CD4-positive, alpha-beta T cell treated with Interleukin-10 for 1 hour (primary cell): ENCODE results near the gene MMS22L.

Experiments used
- DNase-seq: peaks from one replicate; pipeline ENCODE4 v3.0.0-alpha.2; 2020

MMS22L gene

DNA sequence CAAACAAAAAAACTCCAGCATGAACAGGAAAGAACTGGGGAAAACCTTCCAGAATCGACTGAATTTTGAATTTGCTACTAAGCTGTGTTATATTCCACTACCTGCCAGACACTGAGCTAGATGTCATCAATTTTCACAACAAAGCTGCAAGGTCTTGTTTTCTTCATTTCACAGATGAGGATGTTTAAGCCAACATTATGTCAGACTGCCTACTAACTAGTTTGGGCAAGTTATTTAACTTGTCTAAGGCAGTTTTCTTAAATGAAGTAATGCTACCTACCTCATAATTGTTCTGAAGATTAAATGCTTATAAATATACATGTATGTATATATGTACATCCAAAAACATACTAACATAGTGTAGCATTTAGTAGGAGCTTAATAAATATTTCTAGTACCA lies 144.4 kb downstream of the MMS22L start:
- DNase-seq: no peak

DNA sequence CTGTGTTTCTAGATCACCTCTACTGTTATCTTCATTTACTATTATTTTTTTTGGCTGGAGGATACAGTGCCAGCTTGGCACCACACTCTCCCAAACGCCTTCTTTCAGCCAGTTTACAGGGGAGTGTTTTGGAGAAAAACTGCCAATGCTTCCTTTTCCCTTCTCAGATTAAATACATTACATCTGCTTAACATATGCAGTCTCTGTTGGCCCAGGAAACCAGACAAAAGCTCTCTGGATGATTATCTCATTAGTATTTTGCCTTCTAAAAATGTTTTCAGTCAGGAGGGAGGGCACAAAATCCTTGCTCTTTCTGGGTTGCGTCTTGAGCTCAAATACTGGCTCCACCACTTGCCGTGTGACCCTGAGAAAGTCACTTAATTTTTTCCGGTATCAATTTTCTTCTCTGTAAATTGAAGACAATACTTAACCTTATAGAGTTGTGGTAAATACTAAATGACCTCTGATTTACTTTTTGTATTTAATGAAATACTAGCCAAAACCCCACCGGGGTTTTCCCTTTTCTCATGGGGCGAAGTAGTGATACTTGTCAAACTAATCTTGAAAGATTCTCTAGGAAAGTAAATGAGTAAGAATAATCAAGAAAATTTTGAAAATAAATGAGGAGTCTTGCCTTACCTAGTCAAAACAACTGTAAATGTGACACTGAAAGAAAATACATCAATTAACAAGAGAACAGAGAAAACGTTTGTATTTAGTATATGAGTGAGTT lies 146.2 kb downstream of the MMS22L start:
- no peak for DNase-seq

DNA sequence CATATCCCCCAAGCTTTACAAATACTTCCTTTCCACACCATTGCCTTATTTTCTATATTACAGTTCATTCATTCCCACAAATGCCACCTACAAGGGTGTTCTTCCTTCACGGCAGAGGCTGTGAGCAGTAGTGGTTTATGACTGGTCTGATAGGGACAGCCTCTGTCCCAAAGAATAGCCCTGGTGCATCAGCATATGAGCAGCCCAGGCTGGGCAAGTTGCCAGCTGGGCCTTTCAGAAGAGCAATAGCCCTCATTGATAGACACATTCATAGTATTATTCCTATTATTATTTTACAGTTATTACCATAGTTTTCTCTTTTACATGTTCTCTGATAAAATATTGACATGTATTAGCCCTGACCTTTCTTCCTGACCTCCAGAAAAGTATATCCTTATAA lies 149.9 kb downstream of the MMS22L start:
- DNase-seq: no peak

DNA sequence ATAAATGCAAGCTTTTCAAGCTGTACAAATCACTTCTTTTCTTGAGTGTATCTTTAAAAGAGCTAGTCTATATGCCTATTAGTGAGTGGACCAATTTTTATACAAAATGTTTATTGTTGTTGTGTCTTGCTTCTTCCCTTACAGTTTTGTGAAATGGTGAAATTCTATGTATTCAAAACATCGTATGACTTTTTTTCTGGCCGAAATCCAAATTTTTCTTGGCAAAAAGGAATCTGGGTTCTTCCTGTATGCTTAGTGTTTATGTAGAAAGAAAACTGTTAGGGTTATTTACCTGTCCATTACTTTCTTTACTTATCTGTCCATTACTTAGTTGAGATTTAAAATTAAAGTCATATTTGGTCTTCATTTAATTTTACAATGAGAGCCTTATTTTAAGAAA lies 153.9 kb downstream of the MMS22L start:
- no peak for DNase-seq

DNA sequence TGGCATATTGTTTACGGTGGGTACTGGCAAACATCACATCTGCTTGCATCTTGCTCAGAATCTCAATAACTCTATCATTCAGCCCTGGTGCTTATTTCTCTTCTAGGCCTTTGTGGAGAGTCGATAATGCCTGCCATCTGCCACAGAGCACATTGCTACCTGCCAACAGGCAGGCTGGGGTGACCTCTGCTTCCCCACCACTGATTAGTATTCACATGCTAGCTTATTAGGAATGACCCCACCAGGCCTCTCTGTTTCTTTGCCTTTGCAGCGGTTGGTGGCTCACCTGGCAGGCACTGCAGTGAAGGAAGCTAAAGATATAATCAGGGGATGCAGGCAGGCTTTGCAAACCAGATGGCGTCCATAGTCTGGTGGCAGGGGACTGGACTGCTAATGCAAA lies 154.5 kb downstream of the MMS22L start:
- DNase-seq: no peak

DNA sequence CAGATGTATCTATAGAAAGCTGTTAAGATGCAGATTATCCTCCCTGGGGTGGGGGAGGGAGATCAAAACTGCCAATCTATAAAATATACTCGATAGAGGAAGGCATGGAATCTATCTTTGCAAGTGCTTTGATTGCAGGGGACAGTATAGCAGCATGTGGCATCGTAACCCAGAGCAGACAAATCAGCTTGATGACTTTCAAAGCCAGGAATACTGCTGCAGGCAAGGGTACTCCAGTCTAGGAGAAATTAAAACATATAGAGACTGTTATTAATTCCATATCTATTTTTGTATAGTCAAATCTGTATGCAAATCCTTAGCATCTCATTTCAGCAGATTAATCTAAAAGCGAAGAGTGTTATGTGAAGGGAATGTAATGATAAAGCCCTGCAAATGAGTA lies 159.4 kb downstream of the MMS22L start:
- no peak for DNase-seq

DNA sequence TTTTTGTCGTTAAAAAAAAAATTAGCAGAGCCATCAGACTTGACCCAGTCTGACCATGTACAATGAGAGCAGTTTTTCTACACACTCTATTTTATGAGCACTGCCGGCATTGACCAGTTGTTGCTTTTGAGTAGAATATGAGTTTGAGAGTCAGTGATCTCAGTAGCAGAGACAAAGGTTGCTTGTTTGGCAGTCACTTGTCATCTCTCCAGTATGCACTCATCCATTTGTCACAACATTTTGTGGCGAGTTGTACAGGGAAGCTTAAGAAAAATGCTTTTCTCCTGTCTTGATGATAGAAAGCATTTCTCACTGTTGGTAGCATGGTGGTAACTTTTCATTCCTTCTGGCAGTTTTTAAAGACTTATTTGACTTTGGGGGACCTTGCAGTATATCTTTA lies 159.9 kb downstream of the MMS22L start:
- DNase-seq: no peak

DNA sequence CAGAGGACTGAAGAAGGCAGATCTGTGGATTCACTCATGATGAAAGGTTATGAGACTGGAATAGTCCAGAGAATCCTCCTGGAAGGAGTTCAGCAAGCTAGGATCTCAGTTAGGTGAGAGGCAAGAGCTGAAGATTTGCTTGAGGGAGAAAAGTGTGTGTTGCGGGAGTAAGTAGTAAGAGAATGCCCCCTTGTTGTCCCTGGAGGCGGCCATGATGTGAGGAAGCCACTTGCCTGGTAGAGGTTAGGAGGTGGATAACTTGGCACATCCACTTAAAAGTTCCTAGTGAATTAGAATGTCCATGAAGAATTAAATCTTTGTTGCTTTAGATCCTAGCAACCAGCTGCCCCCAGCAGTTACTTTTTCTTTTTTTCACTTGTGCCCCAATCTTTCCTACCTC lies 162.5 kb downstream of the MMS22L start:
- DNase-seq: no peak

DNA sequence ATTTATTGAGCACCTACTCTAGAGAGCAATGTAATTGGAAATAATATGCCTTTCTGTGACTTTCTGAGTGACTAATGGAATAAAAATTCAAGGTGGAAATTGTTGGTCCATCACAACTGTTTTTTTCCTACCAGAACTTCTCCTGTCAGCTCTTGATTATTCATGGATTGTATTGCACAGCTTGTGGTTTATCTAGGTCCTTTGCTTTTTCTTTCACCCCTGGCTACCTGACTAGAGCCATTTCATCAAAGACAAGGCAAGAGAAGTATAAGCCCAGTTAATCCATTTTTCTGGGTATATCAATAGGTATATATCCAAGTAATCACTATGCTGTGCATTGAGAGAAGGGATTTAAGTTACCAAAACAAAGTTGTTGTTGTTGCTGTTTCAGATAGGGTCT lies 168.4 kb downstream of the MMS22L start:
- DNase-seq: no peak

DNA sequence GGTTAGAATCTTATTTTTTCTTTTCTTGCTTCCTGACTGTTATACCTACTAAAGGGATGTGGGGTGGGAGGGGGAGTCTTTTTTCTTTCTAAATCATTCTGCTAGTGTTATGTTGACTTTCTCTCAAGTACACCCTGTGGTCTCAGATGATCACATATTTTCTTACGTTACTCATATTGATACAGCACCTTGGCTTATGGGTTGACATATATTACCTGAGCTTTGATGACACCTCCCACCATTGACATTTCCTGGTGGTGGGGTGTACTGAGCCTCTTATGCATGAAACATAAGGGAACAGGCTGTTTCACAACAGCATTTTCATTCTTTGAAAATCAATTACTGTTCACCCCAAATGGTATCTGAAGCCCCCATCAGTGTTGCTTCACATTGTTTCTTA lies 169.8 kb downstream of the MMS22L start:
- no peak for DNase-seq

DNA sequence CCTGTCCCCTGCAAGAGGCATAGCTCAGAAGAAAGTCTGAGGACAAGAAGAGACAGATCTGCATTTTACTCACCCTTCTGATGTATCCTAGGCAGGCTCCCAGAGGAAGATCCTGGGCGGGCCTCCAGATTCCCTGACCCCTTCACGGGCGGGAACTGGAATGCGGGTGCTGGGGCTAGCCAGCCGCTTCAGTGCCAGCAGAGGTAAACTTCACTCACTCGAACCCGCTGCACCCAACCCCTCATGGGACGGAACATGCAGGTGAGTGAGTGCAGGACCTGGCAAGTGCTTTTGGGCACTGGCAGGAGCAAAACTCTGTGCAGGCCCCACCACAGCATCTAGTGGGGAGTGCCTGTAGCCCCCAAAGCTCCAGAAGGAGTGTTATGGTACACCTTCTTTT lies 171.8 kb downstream of the MMS22L start:
- no peak for DNase-seq

DNA sequence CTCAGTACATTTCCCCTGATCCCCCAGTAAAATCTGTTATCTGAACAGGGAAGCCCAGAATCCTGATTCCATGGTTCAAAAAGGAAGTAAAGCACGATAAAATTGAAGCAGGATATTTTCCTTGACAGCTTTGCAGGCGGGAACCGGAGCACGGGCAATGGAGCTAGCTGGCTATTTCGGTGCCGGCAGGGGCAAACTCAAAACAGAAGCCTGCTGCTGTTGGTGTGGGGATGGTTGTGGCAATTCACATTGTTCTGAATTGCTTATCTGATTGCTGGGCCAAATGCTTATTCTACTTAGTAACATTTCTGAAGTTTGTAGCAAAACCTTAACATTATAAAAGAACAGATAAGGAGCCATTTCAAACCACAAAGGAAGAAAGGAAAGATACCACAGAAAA lies 172.4 kb downstream of the MMS22L start:
- no peak for DNase-seq

DNA sequence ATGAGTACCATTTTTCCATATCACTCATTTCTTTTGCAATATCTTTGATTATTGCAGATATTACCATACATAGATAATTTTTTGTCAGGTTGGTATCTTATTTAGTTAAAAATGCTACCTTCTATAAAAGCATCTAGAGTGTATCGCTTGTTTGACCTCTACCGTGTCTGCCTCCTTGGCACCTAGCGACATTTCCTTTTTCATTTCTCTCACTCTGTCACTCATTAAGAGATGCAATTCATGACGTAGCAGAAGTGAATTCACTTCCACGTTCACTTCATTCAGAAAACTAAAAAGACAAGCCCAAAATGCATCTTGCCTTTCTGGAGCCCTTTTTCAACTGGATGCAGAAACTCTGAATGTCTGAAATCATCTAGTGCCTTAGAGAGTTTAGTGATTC lies 172.9 kb downstream of the MMS22L start:
- no peak for DNase-seq

DNA sequence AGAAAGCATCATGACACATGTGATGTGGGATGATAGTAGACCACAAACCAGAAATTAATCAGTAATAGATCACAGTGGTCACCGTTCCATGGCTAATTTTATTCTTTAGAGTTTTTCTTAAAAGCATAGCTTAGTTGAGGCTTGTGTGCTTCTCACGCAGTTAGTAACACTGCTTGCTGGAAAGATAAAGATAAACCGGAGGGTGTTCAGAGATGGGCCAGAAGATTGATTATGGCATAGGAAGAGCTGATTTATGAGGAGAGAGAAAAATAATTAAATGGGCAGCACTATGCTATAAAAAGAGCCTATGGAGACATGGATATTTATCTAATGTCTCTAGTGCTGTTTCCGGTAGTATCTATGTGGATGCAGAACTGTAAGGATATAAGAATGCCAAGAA lies 173.6 kb downstream of the MMS22L start:
- DNase-seq: no peak

DNA sequence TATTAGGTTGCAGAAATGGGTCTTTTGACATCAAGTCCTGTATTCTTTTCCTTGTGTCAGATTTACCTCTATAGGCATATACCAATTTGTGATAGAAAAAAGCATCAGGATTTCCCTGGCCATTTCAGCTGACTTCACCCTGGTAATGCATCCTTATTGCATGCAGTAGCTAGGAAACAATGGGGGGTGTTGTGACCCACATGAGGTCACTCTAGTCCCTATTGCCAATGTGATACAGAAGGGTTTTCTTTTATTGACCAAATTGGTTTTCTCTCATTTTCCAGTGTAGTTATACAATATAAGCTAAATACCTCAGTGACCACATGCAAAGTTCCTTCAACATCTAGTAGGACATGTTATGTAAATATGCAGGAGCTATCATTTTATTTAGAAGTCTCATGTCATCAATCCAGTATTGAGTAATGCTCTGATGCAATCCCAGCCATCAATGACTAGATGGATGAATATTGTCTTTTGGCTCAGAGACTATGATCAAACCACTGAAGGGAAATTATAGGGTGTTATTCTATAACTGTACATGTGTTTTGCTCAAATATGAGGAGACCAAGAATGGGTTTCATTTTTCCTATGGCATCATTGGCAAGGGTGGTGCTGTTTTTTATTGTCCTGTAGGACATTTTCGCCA lies 180.7 kb downstream of the MMS22L start:
- DNase-seq: no peak

DNA sequence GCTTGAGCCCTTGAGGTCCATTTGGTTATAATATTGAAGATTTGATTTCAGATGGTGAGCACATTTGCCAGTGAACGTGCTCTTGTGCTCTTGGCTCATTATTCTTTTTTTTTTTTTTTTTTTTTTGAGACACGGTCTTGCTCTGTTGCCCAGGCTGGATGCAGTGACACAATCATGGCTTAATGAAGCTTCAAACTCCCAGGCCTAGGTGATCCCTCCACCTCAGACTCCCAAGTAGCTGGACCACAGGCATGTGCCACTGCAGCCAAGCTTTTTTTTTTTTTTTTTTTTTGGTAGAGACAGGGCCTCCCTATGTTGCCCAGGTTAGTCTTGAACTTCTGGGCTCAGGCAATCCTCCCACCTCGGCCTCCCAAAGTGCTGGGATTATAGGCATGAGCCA lies 182.3 kb downstream of the MMS22L start:
- no peak for DNase-seq

DNA sequence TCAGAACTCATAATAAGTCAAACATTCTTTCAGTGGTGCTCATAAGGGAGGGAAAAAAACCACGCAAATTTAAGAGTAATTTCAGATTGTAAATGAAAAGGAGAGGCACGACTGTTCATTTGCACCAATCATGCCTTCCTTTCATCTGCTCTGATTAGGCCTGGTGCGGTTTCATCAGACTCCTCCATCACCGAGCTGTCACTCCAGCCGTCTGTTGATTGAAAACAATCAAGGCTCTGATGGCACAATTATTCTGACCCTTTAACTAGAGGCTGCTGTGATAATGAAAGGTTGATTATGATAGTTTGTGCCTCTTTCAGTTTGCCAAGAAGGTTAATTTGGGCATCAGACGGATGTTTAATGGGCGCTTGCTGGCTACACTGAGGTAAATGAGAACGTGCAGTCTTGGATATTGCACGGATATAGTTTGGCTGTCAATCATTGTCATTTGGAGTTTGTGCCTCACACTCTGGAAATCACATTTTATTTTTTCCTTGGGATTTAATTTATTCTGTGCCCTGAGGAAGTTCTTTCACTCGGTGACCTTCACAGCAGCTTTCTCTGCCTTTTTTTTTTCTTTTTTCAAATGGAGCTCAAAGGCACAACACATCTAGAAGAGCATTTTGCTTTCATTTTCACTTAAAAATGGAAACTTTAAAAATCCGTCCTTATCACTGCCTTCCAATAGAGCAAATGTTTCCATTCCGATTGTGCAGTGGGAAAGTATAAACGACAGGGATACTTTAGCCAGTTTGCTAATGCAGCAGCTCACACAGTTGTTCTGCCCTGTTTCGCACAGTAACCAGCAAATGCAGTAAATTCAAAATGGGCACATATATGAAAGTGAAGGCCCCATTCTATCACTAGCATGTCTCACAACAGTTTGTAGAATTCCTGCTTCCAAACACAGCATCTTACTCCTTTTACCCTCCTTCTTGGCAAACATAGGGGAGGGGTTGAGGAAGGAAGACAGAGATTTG lies 185.7 kb downstream of the MMS22L start:
- DNase-seq: no peak

DNA sequence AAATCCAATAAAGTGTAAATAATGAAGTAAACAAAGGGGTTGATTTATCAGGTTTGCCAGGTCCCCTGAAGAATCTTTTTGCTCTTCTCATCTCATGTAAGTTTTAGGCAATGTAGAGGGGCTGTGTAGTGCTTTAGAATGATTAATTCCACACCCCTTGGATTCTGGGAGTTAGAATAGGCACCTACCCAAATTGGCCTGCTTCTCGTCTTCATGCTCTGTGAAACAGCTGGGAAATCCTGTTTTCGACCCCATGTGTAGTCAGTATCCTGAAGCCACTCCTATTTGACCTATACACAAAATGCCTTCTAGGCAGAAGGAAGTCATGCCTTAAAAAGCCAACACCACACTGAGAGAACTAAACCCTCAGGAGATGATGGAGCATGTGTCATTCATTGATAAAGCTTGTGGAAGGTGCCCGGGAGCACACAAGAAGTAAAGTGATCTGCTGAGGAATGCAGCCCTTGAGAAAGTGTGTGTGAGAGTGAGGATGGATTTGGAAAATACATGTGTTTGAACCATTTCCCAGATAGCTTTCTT lies 187.6 kb downstream of the MMS22L start:
- no peak for DNase-seq

DNA sequence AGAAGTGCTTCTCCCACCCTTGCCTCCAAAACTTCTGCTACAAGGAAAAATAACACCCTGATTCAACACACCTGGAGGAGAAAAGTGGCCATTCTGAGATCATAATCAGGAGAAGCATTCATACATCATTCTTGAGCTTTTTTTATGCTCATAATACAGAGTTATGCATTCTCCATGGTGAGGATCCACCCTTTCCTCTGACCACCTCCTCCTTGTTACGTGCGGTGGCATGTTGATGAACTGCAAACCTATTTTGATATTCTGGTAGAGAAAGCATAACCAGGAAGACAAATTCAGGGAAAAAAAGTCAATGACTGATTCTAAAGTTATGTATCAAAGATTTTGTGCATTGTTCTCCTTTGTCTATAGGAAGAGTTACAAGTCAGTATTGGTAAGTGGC lies 188.6 kb downstream of the MMS22L start:
- no peak for DNase-seq

DNA sequence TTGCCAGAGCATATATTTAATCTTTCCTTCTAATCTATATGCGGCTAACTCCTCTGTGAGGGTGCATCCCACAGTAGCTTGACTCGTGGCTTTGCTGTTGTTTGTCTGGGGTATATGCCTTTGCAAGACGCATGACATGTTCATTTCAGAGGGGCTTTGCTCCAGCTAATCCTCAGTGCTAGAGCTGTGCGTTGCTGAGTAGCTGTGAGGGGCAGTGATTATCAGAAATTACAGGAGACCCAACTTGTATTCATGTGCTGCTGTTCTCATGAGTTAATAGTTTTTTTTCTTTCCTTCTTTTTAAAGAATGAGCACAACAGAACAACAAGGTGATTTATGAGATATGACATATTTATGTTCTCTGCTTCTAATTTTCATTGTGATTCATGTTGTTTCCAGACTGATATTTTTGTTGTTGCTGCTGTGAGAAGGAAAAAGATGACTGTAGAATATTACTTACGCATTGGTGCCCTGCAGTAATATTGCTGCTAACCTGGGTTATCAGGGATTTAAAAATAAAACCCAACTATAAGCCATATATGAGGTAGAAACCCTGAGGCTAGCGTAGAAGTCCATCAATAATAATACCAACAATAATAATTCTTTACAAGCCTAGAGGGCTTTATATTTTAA lies 190.2 kb downstream of the MMS22L start:
- no peak for DNase-seq
